Right renal pelvis (tissue), 4 donors: ENCODE data around the gene LBR. TPM values are rescaled to one million over a fixed set of nuclear protein-coding genes. Genes with fewer than 3 reads are reported as not detected.

Experiments used
- DNase-seq, 4 donors: peaks; one replicate each; pipeline ENCODE4 v3.0.0-alpha.2; 2013; ENCODE audit warnings: low read depth in 4 of 4, low spot score in 3 of 4, missing footprints in 1 of 4
- polyA plus RNA-seq, 4 donors: library from polyadenylated mRNA; unstranded; fragments of 120-200 nt; gene quantifications; one replicate each; pipeline ENCODE4 v1.2.1, GENCODE V29; 2013; ENCODE audit not compliant: insufficient read length in 4 of 4

Gene LBR
- polyA plus RNA-seq, 4 donors: 84.8 to 104 (median 93.6) TPM

DNA sequence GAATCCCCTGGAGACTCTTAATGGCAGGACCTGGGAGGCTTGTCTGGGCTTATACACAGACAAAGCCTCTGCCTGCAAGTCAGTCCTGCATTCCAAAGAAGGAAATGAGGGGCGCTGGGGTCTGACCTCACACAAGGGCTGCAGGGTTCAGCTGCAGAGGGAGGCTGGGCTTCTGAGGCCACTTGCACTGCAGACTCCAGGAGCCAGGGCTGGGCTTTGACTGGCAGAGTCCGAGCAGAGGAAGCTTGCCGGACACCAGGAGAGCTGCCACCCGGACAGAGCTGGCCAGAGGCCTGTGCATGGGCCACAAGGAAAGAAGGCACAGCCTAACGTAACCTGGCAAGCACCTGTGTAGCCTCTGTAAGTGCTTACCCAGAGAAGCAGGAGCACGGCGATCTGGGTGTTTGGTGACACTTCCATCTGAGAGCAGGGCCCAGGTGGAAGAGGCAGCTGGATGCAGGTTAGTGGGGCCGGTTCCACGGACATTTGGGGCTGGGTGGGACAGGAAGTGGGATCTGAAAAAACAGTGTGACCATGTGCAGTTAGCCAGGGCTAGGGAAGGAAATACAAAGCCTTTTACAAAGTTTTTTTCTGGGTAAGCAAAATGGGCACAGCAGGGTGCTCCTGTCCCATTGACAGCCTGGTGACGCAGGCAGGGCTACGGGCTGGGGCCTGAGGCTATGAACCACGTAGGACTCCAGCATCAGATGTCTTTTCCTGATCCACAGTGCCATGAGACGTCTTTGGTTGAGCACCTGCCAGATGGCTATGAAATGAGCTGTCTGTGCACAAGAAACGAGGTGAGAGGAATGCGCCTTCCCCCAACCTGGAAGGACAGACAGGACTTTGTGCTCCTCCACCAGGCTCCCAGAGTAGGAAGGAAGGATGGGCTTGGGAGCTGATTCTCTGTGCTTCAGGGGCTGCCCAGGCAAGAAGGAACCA lies 37.3 kb upstream of the LBR start:
- no peak for DNase-seq

DNA sequence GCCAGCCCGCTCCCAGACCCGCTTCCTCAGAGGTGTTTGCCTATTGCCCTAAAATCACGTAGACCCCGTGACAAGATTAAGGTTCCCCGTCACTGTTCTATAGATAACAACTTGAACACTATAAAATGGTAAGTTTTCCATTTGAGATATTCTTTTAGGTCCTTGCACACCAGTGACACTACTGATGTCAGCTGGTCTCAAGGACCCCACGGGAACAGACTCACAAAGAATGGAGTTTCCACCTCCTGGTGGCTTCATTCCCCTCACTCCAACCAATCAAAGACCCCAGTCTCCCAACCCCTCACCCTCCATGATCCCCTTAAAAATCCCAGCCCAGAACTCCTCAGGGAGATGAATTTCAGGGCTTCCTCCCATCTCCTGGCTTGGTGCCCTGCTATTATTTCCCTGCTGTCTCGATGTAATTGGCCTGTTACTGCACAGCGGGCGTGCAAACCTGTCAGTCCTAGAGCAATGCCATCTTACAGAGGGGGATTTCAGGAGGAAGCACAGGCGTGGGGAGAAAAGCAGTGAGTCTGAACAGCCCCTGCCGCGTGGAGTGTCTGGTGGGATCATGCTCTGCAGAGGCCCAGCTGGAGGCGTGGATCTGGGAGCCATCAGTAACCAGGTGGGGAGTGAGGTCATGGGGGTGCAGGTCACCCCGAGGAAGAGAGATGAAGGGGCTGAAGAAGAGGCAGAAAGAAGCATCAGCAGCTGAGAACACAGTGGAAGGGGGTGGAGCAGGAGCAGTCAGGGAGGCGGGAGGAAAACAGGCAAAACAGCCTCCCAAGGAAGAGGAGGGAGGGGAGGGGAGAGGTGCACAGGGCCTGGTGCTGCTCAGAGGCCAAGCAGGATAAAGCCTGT lies 35.1 kb upstream of the LBR start:
- no peak for DNase-seq

GRCh38 chr1:225462429-225462713 lies 34.5 kb upstream of the LBR start:
- no peak for DNase-seq

- DNase-seq: no peak
Measured at GRCh38 chr1:225461533-225462428, 33.9 kb upstream of the LBR start.

- no peak for DNase-seq
Measured at GRCh38 chr1:225460737-225461532, 33.1 kb upstream of the LBR start.

GRCh38 chr1:225460021-225460736 lies 32.3 kb upstream of the LBR start:
- DNase-seq: no peak

- DNase-seq: no peak
Measured at GRCh38 chr1:225458222-225458631, 30.4 kb upstream of the LBR start.

GRCh38 chr1:225454733-225455132 lies 26.9 kb upstream of the LBR start:
- DNase-seq: no peak

GRCh38 chr1:225453797-225454648 lies 26.2 kb upstream of the LBR start:
- DNase-seq: no peak

GRCh38 chr1:225451840-225452515 lies 24.1 kb upstream of the LBR start:
- no peak for DNase-seq

DNA sequence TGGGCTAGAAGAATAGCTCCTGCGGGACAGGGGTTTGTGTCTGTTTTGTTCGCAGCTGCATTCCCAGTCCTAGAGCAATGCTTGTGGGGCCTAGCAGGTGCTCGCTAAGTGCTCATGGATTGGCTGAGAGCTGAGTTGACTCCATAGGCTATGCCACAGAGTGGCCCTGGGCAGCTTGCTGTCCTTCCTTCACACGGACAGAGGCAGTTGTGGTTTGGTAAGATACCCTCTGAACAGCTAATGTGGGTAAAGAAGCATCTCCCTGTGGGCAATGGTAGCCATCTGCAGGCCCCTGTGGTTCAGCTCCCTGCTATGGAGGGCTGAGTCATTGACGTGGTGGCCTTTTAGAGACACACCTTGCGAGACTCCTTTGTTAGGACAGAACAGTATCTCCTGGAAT lies 23.5 kb upstream of the LBR start:
- no peak for DNase-seq

DNA sequence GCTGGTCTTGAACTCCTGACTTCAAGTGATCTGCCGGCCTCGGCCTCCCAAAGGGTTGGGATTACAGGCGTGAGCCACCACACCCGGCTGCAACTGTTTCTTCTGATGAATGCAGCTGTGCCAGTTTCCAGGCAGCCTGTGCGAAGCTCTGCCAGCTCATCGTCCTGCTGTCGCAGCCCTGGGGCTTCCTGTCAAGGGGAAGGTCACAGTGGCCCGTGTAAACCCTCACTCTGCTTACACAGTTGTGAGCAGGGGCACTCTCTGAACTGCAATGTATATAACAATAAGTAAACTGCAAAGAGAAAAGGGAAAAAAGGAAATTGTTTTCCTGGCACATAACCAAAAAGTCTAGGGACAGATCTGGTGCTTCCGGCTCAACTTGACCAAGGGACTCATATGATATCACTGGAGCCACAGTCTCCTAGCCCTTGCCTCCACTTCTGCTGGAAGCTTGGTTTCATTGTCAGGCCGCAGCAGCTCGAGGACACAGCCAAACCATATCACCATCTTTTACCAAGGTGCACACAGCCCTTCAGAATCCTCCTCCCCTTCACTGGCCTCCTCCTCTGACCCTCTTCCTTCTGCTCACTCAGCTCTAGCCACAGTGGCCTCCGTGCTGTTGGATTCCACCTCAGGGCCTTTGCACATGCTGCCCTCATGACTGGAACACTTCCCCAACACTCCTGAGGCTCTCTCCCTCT lies 22.8 kb upstream of the LBR start:
- no peak for DNase-seq

DNA sequence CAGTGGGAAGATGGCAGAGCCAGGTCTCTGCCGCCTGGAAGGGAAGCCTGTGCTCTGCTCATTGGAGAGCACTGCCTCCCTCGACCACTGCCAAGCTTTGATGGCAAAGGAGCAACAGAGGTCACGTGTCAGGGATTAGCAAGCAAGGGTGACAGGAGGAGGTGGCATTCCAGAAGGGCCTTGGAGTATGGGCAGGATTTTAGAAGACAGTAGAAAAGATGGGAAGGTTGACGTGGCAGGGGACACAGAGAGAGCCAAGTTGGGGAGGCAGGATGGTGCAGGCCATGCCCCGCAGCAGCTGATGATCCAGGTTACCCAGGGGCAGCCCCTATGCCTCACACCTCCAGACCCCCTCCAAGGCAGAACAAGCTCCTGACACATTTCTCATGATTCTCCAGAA lies 21.9 kb upstream of the LBR start:
- DNase-seq: no peak

- DNase-seq: no peak
Measured at GRCh38 chr1:225449261-225449660, 21.4 kb upstream of the LBR start.

GRCh38 chr1:225448146-225448805 lies 20.4 kb upstream of the LBR start:
- DNase-seq: no peak

DNA sequence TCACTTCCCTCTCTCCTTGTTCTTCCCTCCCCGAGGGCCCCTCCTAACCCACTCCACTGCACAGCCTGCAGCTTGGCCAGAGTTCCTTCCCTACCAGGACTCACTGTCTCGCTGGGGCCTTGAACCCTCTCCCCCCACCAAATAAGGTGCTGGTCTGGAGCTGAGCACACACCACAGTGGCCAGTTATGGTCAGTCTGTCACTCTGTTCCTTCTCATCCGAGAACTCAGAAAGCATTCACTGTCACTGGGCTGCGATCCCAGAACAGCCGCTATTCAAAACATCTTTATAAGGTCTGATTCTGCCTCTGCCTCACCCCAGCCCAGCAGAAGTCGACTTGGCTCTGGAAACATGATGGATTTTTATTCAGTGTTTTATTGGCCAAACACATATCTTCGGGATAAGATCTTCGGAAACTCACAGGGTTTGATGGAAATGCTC lies 19.8 kb upstream of the LBR start:
- DNase-seq: no peak
